ENCODE data around the gene LGALSL.

The LGALSL gene

GRCh38 chr2:64502860-64503259, 48.9 kb downstream of the LGALSL start:
- no peak for DNase-seq

- no peak for DNase-seq
These were observed 51.1 kb downstream of the LGALSL start for GRCh38 chr2:64504774-64505720.

GRCh38 chr2:64506686-64507085, 52.7 kb downstream of the LGALSL start:
- no peak for DNase-seq

Data from NCI-H1694 (cell line).